ENCODE data around the gene ZC3H18.
"Not testable (repeated sequence)": the region's sequence is repeated elsewhere in the genome, so short reads cannot be mapped to it uniquely, and the experiment has no call there.

The ZC3H18 gene

GRCh38 chr16:88608076-88608475 is 37.9 kb downstream of the ZC3H18 start:
- DNase-seq = no peak

- DNase-seq = not testable (repeated sequence)
Measured at GRCh38 chr16:88609426-88609825, 39.2 kb downstream of the ZC3H18 start.

- DNase-seq = no peak
Measured at GRCh38 chr16:88610080-88610479, 39.9 kb downstream of the ZC3H18 start.

- DNase-seq = no peak
Measured at GRCh38 chr16:88610909-88611812, 41.0 kb downstream of the ZC3H18 start.

- no peak for DNase-seq
Measured at GRCh38 chr16:88613293-88613692, 43.1 kb downstream of the ZC3H18 start.

- DNase-seq = no peak
Measured at GRCh38 chr16:88613911-88614817, 44.0 kb downstream of the ZC3H18 start.

- no peak for DNase-seq
Measured at GRCh38 chr16:88614818-88615580, 44.8 kb downstream of the ZC3H18 start.

GRCh38 chr16:88616320-88616719 is 46.1 kb downstream of the ZC3H18 start:
- no peak for DNase-seq

- no peak for DNase-seq
Measured at GRCh38 chr16:88616736-88617135, 46.5 kb downstream of the ZC3H18 start.

GRCh38 chr16:88617268-88618031 is 47.2 kb downstream of the ZC3H18 start:
- peak; percentile 49 for DNase-seq

- DNase-seq = no peak
Measured at GRCh38 chr16:88618182-88618955, 48.2 kb downstream of the ZC3H18 start.

GRCh38 chr16:88618956-88619667 is 48.9 kb downstream of the ZC3H18 start:
- no peak for DNase-seq

- no peak for DNase-seq
Measured at GRCh38 chr16:88619859-88620815, 49.9 kb downstream of the ZC3H18 start.

- DNase-seq = no peak
Measured at GRCh38 chr16:88622125-88622524, 51.9 kb downstream of the ZC3H18 start.

GRCh38 chr16:88622866-88623265 is 52.7 kb downstream of the ZC3H18 start:
- no peak for DNase-seq

GRCh38 chr16:88623858-88624257 is 53.7 kb downstream of the ZC3H18 start:
- no peak for DNase-seq

GRCh38 chr16:88624481-88624880 is 54.3 kb downstream of the ZC3H18 start:
- no peak for DNase-seq

GRCh38 chr16:88624977-88625576 is 54.9 kb downstream of the ZC3H18 start:
- no peak for DNase-seq

- no peak for DNase-seq
Measured at GRCh38 chr16:88626646-88627045, 56.4 kb downstream of the ZC3H18 start.
